Keratinocyte (primary cell): ENCODE data around the gene TSSC4. TPM values are rescaled to one million over a fixed set of nuclear protein-coding genes. Genes with fewer than 3 reads are reported as not detected.

Source experiments
- DNase-seq: peaks from one replicate; pipeline ENCODE4 v3.0.0-alpha.2; 2011; ENCODE audit warnings: low read depth, missing footprints, low spot score
- FAIRE-seq: peaks from 2 replicates; lab custom pipeline; 2011; peaks lifted over from hg19 to GRCh38; lab: Jason Lieb, UNC
- H2AFZ ChIP-seq: 2 replicates; pipeline ENCODE4 v1.6.0; 2012; ENCODE audit warnings: low read length, control low read depth, inconsistent platforms; ENCODE audit not compliant: control insufficient read depth
- H3K27ac ChIP-seq: 2 replicates; pipeline ENCODE4 v1.5.1; 2011; ENCODE audit warnings: low read length; ENCODE audit not compliant: control insufficient read depth, insufficient read depth
- H3K27me3 ChIP-seq: 3 replicates; pipeline ENCODE4 v1.6.0; 2011; ENCODE audit warnings: low read length; ENCODE audit not compliant: control insufficient read depth, insufficient read depth; ENCODE audit errors: extremely low read depth
- H3K36me3 ChIP-seq, 2 experiments: 2 replicates in 1 of 2; 3 replicates in 1 of 2; pipeline ENCODE4 v1.5.1; 2011; ENCODE audit warnings: low read length in 2 of 2, mild to moderate bottlenecking in 1 of 2; ENCODE audit not compliant: control insufficient read depth in 2 of 2, insufficient read depth in 2 of 2; ENCODE audit errors: extremely low read depth in 1 of 2
- H3K4me1 ChIP-seq: 3 replicates; pipeline ENCODE4 v1.5.1; 2011; ENCODE audit warnings: low read length; ENCODE audit not compliant: control insufficient read depth, insufficient read depth; ENCODE audit errors: extremely low read depth
- H3K4me2 ChIP-seq: 3 replicates; pipeline ENCODE4 v1.6.0; 2011; ENCODE audit warnings: low read depth, low read length; ENCODE audit not compliant: control insufficient read depth, insufficient read depth; ENCODE audit errors: extremely low read depth
- H3K4me3 ChIP-seq, 3 experiments: fragments of 200-600 bp in 1 of 3; sonication (generic) in 1 of 3; 2 replicates in 2 of 3; 3 replicates in 1 of 3; pipeline ENCODE4 v1.5.1; 2011 to 2016; ENCODE audit warnings: low read length in 3 of 3, mild to moderate bottlenecking in 3 of 3, control low read depth in 2 of 3, inconsistent platforms in 1 of 3, low read depth in 1 of 3, mixed read lengths in 1 of 3, mixed run types in 1 of 3, moderate library complexity in 1 of 3; ENCODE audit not compliant: control insufficient read depth in 2 of 3, insufficient read depth in 2 of 3; ENCODE audit errors: extremely low read depth in 1 of 3
- H3K79me2 ChIP-seq: 2 replicates; pipeline ENCODE4 v1.6.0; 2012; ENCODE audit warnings: low read length; ENCODE audit not compliant: control insufficient read depth, insufficient read depth
- H3K9ac ChIP-seq: 3 replicates; pipeline ENCODE4 v1.6.0; 2011; ENCODE audit warnings: low read length; ENCODE audit not compliant: control insufficient read depth, insufficient read depth; ENCODE audit errors: extremely low read depth
- H3K9me1 ChIP-seq: 3 replicates; pipeline ENCODE4 v1.6.0; 2011; ENCODE audit warnings: low read length; ENCODE audit not compliant: control insufficient read depth, insufficient read depth; ENCODE audit errors: extremely low read depth
- H3K9me3 ChIP-seq: 2 replicates; pipeline ENCODE4 v1.5.1; 2012; ENCODE audit warnings: low read depth, low read length; ENCODE audit not compliant: control insufficient read depth
- H4K20me1 ChIP-seq: 3 replicates; pipeline ENCODE4 v1.6.0; 2011; ENCODE audit warnings: low read length; ENCODE audit not compliant: control insufficient read depth, insufficient read depth; ENCODE audit errors: extremely low read depth
- EZH2 ChIP-seq: IDR thresholded peaks from one replicate; pipeline ENCODE4 v1.6.1; 2012; ENCODE audit warnings: inconsistent platforms, mild to moderate bottlenecking, low read length, moderate library complexity
- dilution Hi-C: fragments of 300-500 bp; cut with MboI; formaldehyde crosslinking; loops from one replicate; pipeline ENCODE4 v1.7.0; 2020; ENCODE audit warnings: low sequenced_read_pairs; ENCODE audit not compliant: extremely low pct_ligation_motif_present
- polyA plus RNA-seq, 5 experiments: library from polyadenylated mRNA; depleted of rRNA in 3 of 5; stranded (reverse) in 3 of 5; stranded (forward) in 1 of 5; unstranded in 1 of 5; fragments of >200 nt; gene quantifications; 1 replicate in 1 of 5; 2 replicates in 3 of 5; 3 replicates in 1 of 5; pipeline versions ENCODE4 v1.2.1 to v1.2.3, GENCODE V29; 2011 to 2012; ENCODE audit warnings: missing spikeins in 2 of 5, low read depth in 1 of 5, low replicate concordance in 1 of 5
- TF ChIP-seq, protein P1 (sequence below), 3 experiments: IDR thresholded peaks in 1 of 3; conservative IDR thresholded peaks in 1 of 3; optimal IDR thresholded peaks in 1 of 3; 2 replicates in 2 of 3; 3 replicates in 1 of 3; pipeline versions ENCODE3 to v1.5.1; 2011; ENCODE audit warnings: low read length in 3 of 3, mild to moderate bottlenecking in 3 of 3, moderate library complexity in 2 of 3, control low read depth in 1 of 3, inconsistent platforms in 1 of 3; ENCODE audit not compliant: insufficient read depth in 2 of 3; ENCODE audit errors: extremely low read depth in 1 of 3

The TSSC4 gene
- polyA plus RNA-seq, 1 donor (not counting 4 experiments of a cell fraction or from before 2014, with no cell fraction given) = 15.9 TPM

DNA sequence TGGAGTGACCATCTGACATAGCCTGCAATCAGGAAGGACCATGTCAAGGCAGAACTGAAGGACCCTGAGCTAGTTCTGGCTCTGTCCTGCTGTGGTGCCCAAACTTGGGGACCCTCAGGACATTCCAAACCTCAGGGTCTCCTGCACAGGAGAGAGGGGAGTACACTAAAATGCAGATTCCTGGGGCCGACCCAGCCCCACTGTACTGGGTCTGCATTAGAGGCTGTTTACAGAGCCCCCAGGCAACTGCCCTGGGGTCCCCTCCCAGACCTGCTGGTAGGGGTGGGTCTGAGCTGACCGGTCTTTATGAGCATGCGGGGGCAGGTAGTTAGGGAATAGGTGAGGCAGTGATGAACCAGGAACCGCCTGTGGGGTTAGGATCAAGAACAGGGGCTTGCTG is 37.0 kb downstream of the TSSC4 start:
- Histone ChIP-seq H3K4me2 (no peak overlapping the region), H3K9me3 (no peaks in the 10 kb centered on the region), H3K36me3 (no peaks in the 10 kb centered on the region), H3K4me3 (no peak overlapping the region), H3K27me3 (no peaks in the 10 kb centered on the region), H3K4me1 (no peaks in the 10 kb centered on the region), H3K9ac (no peak overlapping the region), H3K27ac (no peak overlapping the region), H4K20me1 (no peaks in the 10 kb centered on the region), H2AFZ (no peak overlapping the region), H3K9me1 (no peaks in the 10 kb centered on the region), H3K79me2 (no peaks in the 10 kb centered on the region)
- dilution Hi-C loops = no loop called here
- FAIRE-seq (no peak), DNase-seq (no peak)
- TF ChIP-seq, protein P1, sequence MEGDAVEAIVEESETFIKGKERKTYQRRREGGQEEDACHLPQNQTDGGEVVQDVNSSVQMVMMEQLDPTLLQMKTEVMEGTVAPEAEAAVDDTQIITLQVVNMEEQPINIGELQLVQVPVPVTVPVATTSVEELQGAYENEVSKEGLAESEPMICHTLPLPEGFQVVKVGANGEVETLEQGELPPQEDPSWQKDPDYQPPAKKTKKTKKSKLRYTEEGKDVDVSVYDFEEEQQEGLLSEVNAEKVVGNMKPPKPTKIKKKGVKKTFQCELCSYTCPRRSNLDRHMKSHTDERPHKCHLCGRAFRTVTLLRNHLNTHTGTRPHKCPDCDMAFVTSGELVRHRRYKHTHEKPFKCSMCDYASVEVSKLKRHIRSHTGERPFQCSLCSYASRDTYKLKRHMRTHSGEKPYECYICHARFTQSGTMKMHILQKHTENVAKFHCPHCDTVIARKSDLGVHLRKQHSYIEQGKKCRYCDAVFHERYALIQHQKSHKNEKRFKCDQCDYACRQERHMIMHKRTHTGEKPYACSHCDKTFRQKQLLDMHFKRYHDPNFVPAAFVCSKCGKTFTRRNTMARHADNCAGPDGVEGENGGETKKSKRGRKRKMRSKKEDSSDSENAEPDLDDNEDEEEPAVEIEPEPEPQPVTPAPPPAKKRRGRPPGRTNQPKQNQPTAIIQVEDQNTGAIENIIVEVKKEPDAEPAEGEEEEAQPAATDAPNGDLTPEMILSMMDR (optimal IDR thresholded peaks at IDR 0.05 in 1 of 3, IDR thresholded peaks at IDR 0.05 in 1 of 3, conservative IDR thresholded peaks at IDR 0.05 in 1 of 3; ENCODE audit: extremely low read depth in 1 of 3, insufficient read depth in 2 of 3, low read length in 3 of 3) = no peak
- TF ChIP-seq EZH2 = no peak

DNA sequence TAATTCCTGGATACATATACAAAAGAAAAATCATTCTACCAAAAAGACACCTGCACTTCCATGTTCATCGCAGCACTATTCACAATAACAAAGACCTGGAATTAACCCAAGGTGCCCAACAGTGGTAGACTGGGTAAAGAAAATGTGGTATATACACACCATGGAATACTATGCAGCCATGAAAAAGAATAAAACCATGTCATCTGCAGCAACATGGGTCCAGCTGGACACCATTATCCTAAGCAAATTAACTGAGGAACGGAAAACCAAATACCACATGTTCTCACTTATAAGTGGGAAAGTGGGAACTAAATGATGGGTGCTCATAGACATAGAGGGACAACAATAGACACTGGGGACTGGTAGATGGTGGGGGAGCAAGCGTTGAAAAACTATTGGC is 39.3 kb downstream of the TSSC4 start:
- no peak overlapping the region for H2AFZ ChIP-seq
- FAIRE-seq (no peak), DNase-seq (no peak)
- no peaks in the 10 kb centered on the region for H3K4me1 ChIP-seq
- no peaks in the 10 kb centered on the region for H4K20me1 ChIP-seq
- dilution Hi-C loops = no loop called here
- no peak overlapping the region for H3K4me2 ChIP-seq
- no peak overlapping the region for H3K9ac ChIP-seq
- no peaks in the 10 kb centered on the region for H3K36me3 ChIP-seq
- H3K9me1 ChIP-seq = no peaks in the 10 kb centered on the region
- no peak for TF ChIP-seq EZH2
- TF ChIP-seq, protein P1 (optimal IDR thresholded peaks at IDR 0.05 in 1 of 3, IDR thresholded peaks at IDR 0.05 in 1 of 3, conservative IDR thresholded peaks at IDR 0.05 in 1 of 3; ENCODE audit: extremely low read depth in 1 of 3, insufficient read depth in 2 of 3, low read length in 3 of 3) = no peak
- H3K9me3 ChIP-seq = no peaks in the 10 kb centered on the region
- no peak overlapping the region for H3K4me3 ChIP-seq
- H3K79me2 ChIP-seq = no peaks in the 10 kb centered on the region
- H3K27me3 ChIP-seq = peaks cover 13% of the 10 kb centered on the region
- no peak overlapping the region for H3K27ac ChIP-seq
